Measurements from ENCODE around the gene FGFR1OP2.

DNA sequence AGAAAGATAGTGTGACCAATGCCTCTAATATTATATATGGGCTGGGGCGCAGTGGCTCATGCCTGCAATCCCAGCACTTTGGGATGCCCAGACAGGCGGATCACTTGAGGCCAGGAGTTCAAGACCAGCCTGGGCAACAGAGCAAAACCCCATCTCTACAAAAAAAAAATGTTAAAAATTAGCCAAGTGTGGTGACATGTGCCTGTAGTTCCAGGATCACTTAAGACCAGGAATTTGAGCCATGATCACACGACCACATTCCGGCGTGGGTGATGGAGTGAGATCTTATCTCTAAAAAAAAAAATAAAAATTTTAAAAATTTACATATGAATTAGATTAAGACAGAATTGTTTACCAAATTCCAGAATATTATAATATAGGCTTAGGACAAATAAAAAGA, 63.9 kb downstream of the FGFR1OP2 start:
- TF ChIP-seq STAT1 (IDR thresholded peaks at IDR 0.05; ENCODE audit: unreplicated experiment): no peak
- TF ChIP-seq, protein P1, sequence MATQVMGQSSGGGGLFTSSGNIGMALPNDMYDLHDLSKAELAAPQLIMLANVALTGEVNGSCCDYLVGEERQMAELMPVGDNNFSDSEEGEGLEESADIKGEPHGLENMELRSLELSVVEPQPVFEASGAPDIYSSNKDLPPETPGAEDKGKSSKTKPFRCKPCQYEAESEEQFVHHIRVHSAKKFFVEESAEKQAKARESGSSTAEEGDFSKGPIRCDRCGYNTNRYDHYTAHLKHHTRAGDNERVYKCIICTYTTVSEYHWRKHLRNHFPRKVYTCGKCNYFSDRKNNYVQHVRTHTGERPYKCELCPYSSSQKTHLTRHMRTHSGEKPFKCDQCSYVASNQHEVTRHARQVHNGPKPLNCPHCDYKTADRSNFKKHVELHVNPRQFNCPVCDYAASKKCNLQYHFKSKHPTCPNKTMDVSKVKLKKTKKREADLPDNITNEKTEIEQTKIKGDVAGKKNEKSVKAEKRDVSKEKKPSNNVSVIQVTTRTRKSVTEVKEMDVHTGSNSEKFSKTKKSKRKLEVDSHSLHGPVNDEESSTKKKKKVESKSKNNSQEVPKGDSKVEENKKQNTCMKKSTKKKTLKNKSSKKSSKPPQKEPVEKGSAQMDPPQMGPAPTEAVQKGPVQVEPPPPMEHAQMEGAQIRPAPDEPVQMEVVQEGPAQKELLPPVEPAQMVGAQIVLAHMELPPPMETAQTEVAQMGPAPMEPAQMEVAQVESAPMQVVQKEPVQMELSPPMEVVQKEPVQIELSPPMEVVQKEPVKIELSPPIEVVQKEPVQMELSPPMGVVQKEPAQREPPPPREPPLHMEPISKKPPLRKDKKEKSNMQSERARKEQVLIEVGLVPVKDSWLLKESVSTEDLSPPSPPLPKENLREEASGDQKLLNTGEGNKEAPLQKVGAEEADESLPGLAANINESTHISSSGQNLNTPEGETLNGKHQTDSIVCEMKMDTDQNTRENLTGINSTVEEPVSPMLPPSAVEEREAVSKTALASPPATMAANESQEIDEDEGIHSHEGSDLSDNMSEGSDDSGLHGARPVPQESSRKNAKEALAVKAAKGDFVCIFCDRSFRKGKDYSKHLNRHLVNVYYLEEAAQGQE (IDR thresholded peaks at IDR 0.05; ENCODE audit: unreplicated experiment): no peak
- TF ChIP-seq, protein P2, sequence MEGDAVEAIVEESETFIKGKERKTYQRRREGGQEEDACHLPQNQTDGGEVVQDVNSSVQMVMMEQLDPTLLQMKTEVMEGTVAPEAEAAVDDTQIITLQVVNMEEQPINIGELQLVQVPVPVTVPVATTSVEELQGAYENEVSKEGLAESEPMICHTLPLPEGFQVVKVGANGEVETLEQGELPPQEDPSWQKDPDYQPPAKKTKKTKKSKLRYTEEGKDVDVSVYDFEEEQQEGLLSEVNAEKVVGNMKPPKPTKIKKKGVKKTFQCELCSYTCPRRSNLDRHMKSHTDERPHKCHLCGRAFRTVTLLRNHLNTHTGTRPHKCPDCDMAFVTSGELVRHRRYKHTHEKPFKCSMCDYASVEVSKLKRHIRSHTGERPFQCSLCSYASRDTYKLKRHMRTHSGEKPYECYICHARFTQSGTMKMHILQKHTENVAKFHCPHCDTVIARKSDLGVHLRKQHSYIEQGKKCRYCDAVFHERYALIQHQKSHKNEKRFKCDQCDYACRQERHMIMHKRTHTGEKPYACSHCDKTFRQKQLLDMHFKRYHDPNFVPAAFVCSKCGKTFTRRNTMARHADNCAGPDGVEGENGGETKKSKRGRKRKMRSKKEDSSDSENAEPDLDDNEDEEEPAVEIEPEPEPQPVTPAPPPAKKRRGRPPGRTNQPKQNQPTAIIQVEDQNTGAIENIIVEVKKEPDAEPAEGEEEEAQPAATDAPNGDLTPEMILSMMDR (conservative IDR thresholded peaks at IDR 0.05; ENCODE audit: low read depth in 2 of 2): no peak
